Breast epithelium (tissue), 4 donors: Measurements from ENCODE around the gene TEX264. TPM values are rescaled to one million over a fixed set of nuclear protein-coding genes. Genes with fewer than 3 reads are reported as not detected.

Source experiments
- DNase-seq, 2 donors: peaks; one replicate each; pipeline ENCODE4 v3.0.0-alpha.2; 2019; ENCODE audit warnings: low spot score in 2 of 2
- H3K27ac ChIP-seq, 2 donors: fragments of 200-600 bp; sonication (generic) in 1 of 2; one replicate each; pipeline ENCODE4 v1.5.1; 2016 to 2019; ENCODE audit warnings: mild to moderate bottlenecking in 1 of 2
- H3K27me3 ChIP-seq, 2 donors: fragments of 200-600 bp; sonication (generic) in 1 of 2; one replicate each; pipeline versions ENCODE4 v1.5.1 to v1.6.0; 2017 to 2019; ENCODE audit warnings: control low read depth in 1 of 2, mild to moderate bottlenecking in 1 of 2
- H3K36me3 ChIP-seq: fragments of 200-600 bp; one replicate; pipeline ENCODE4 v1.5.1; 2019
- H3K4me1 ChIP-seq, 2 donors: fragments of 200-600 bp; sonication (generic); one replicate each; pipeline ENCODE4 v1.5.1; 2016 to 2019; ENCODE audit warnings: control low read depth in 1 of 2
- H3K4me3 ChIP-seq, 3 donors: fragments of 200-600 bp; sonication (generic); 1 replicate in 2 of 3; 2 replicates in 1 of 3; pipeline ENCODE4 v1.5.1; 2016 to 2019; ENCODE audit warnings: mild to moderate bottlenecking in 3 of 3, moderate library complexity in 2 of 3
- H3K9me3 ChIP-seq, 2 donors: fragments of 200-600 bp; sonication (generic) in 1 of 2; one replicate each; pipeline ENCODE4 v1.5.1; 2016 to 2019; ENCODE audit warnings: control low read depth in 1 of 2
- CTCF ChIP-seq, 3 donors: fragments of 450-650 bp; IDR thresholded peaks; one replicate each; pipeline ENCODE4 v1.5.1; 2016 to 2017; ENCODE audit warnings: antibody characterized with exemption in 3 of 3, mild to moderate bottlenecking in 3 of 3, moderate library complexity in 3 of 3
- POLR2A ChIP-seq: fragments of 450-650 bp; IDR thresholded peaks from one replicate; pipeline ENCODE4 v1.6.1; 2016; ENCODE audit warnings: antibody characterized with exemption, mild to moderate bottlenecking, moderate library complexity
- POLR2AphosphoS5 ChIP-seq, 3 donors: sonication (generic); formaldehyde crosslinking; IDR thresholded peaks; one replicate each; pipeline ENCODE4 v1.6.1; 2017; ENCODE audit warnings: antibody characterized with exemption in 3 of 3
- intact Hi-C: fragments of 100-400 bp; cut with DNase I; formaldehyde crosslinking; loops from one replicate; pipeline ENCODE4 v1.15.1; 2023; ENCODE audit warnings: low total_unique reads
- total RNA-seq, 3 donors: library from RNA; depleted of rRNA; stranded (reverse); fragments of >200 nt; gene quantifications; one replicate each; pipeline ENCODE4 v1.1.0, GENCODE V29; 2016

TEX264 gene
- total RNA-seq, 3 donors from 2014 or later: 55.7 to 94.3 (median 80.5) TPM

GRCh38 chr3:51687431-51688205 is 16.6 kb downstream of the TEX264 start:
- Histone ChIP-seq H3K4me1 (peaks cover 0 to 7% of the 10 kb centered on the region in 2 donors), H3K9me3 (no peaks in the 10 kb centered on the region), H3K36me3 (no peaks in the 10 kb centered on the region), H3K4me3 (no peak overlapping the region), H3K27me3 (no peaks in the 10 kb centered on the region), H3K27ac (peak overlapping the region; percentile 50 to 85)
- no peak for TF ChIP-seq CTCF (IDR thresholded peaks at IDR 0.05)
- no peak for TF ChIP-seq POLR2A
- no peak for TF ChIP-seq POLR2AphosphoS5 (IDR thresholded peaks at IDR 0.05)
- intact Hi-C loops: no loop called here
- no peak for DNase-seq

GRCh38 chr3:51688206-51688600 is 17.2 kb downstream of the TEX264 start:
- H3K27me3 ChIP-seq: no peaks in the 10 kb centered on the region
- intact Hi-C loops: no loop called here
- H3K4me1 ChIP-seq: peaks cover 0 to 7% of the 10 kb centered on the region in 2 donors
- no peak for DNase-seq
- no peaks in the 10 kb centered on the region for H3K9me3 ChIP-seq
- no peaks in the 10 kb centered on the region for H3K36me3 ChIP-seq
- TF ChIP-seq POLR2A (no peak), CTCF (IDR thresholded peaks at IDR 0.05) (no peak), POLR2AphosphoS5 (IDR thresholded peaks at IDR 0.05) (no peak)
- H3K4me3 ChIP-seq: no peak overlapping the region
- H3K27ac ChIP-seq: peak overlapping the region in 1 of 2 donors; percentile 85

DNA sequence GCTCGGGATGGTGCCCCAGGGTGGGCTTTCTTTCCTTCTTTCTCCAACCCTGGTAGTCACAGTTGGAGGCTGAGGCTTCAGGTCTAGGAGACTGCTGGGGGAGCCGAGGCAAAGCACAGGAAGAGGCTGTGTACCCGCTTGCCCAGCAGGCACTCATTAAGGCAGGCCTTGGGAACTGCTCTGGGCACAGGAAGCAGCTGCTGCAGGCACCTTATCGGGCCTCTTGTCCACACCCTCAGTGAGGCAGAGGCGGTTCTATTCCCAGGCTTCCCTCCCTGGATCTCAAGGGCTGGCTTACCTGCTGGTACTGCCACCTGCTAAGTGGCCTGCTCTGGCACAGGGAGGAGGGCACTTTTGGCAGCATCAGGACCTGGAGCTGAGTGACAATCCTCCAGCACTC is 20.0 kb downstream of the TEX264 start:
- peak overlapping the region; percentile 40 to 48 for H3K27ac ChIP-seq
- TF ChIP-seq POLR2AphosphoS5 (IDR thresholded peaks at IDR 0.05) (no peak), POLR2A (no peak), CTCF (IDR thresholded peaks at IDR 0.05) (no peak)
- intact Hi-C loops: no loop called here
- H3K4me3 ChIP-seq: no peak overlapping the region
- no peaks in the 10 kb centered on the region for H3K9me3 ChIP-seq
- no peak for DNase-seq
- H3K36me3 ChIP-seq: no peaks in the 10 kb centered on the region
- no peaks in the 10 kb centered on the region for H3K27me3 ChIP-seq
- peaks cover 0 to 7% of the 10 kb centered on the region in 2 donors for H3K4me1 ChIP-seq

GRCh38 chr3:51691949-51692348 is 20.9 kb downstream of the TEX264 start:
- TF ChIP-seq POLR2A: no peak
- H3K36me3 ChIP-seq: no peaks in the 10 kb centered on the region
- intact Hi-C loops: no loop called here

DNA sequence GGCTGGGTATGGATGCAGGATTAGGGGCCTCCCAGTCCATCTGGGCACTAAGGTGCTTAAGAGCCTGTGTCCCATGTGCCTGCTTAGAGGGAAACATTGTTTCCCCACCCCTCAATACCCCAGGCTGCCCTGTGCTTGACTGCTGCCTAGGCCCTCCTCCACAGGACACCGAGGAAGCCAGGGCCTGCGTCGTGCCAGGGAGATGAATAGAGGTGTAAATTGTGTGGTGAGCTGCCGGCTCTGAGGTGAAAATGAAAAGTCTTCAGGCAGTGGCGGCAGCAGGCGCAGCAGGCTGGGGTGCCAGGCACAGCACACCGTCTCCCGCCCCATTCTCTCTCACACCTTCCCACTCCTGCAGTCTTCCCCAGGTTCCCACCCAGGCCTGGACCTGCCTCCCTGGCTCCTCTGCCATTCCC is 21.9 kb downstream of the TEX264 start:
- no peaks in the 10 kb centered on the region for H3K27me3 ChIP-seq
- intact Hi-C loops: no loop called here
- TF ChIP-seq CTCF (IDR thresholded peaks at IDR 0.05) (no peak), POLR2A (no peak), POLR2AphosphoS5 (IDR thresholded peaks at IDR 0.05) (no peak)
- H3K36me3 ChIP-seq: no peaks in the 10 kb centered on the region
- no peak overlapping the region for H3K4me3 ChIP-seq
- DNase-seq: no peak
- H3K4me1 ChIP-seq: peaks cover 0 to 7% of the 10 kb centered on the region in 2 donors
- no peaks in the 10 kb centered on the region for H3K9me3 ChIP-seq
- H3K27ac ChIP-seq: no peak overlapping the region

More at GRCh38 chr3:51691949-51692348, 20.9 kb downstream of the TEX264 start:
- Histone ChIP-seq H3K4me3 (no peak overlapping the region), H3K4me1 (peaks cover 0 to 7% of the 10 kb centered on the region in 2 donors), H3K27ac (peak overlapping the region in 1 of 2 donors; percentile 12), H3K9me3 (no peaks in the 10 kb centered on the region), H3K27me3 (no peaks in the 10 kb centered on the region)
- DNase-seq: no peak
